ENCODE results near the gene USP47.

USP47 gene

DNA sequence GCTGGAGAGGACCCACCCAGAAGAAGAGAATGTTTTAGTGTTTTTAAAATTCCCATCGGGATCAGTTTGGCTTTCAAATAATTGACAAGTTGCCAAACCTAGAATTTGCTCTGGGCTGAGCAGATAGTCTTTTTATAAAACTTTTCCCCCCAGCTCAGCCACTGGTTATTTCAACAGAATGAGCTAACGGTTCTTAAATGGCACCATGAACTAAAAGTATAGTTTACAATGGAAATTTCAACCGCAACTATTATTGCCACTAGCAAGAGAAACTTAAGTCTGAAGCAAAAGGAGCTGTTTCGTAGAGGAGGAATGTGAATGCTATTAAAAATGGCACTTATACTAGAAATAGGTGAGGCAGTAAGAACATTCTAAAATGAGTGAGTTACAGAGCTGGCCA, 163.3 kb downstream of the USP47 start:
- no peak for DNase-seq

DNA sequence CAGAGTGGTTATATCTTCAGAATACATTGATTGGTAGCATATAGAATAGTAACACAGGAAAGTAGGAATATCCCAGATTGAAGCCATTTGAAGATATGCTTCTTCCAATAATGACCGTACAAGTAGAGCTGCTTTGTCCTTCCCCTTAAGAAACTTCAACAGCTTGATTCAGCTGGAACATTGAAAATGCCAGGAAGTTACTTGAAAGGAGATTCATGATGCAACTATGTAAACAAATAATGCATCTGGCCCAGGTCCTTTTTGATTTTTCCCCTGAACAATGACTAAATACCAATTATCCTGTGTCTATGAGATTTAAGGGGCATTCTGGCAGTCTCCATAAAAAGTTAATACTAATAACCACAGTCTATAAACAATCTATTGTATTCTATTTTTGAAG, 163.7 kb downstream of the USP47 start:
- peak; percentile 56 for DNase-seq

DNA sequence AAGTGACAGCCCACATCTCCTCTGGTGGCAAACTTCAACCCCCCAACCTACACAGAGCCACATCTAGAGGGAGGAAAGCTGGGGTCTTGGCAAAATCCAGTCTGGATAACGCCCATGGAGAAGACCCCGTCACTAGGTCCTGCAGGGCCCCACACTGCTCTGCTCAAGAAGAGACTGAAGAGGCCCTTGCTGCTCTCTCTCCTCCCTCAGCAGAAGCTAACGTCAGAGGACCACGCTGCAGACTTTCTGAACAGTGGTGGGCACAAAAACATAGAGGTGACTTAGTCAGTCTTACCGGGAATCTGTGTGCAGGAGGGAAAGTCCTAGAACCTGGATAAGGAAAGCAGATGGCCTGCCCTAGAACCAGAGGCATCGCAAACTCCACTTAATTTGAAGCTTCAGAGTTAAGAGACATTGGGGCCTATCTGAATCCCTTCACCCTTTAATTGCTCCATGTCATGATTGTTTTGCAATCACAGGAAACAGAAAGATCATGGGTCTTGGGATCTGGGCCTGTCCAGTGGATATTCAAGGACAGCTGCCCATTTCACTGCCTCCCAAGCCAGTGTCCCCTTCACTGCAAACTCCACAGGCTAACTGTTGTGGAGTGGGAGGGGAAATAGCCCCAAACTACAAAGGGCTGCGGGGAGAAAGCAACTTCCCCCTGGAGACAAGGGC, 164.9 kb downstream of the USP47 start:
- DNase-seq, result no peak

DNA sequence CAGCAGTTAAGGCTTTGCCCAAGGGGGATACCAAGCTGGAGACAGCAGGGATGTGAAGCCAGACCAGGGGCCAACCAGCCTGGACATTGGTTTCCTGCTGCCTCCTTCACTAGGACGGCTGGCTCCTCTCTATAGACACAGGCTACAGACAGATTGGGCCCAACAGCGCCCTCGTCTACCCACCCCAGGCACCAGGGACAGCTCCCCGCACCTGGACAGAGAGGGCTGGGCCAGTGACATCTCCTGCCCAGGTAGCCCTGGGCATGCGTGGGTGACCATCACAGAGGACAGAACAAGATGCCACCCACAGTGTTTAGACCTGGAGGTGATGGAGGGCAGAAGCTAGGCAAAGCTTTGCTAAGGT, 165.4 kb downstream of the USP47 start:
- no peak for DNase-seq

DNA sequence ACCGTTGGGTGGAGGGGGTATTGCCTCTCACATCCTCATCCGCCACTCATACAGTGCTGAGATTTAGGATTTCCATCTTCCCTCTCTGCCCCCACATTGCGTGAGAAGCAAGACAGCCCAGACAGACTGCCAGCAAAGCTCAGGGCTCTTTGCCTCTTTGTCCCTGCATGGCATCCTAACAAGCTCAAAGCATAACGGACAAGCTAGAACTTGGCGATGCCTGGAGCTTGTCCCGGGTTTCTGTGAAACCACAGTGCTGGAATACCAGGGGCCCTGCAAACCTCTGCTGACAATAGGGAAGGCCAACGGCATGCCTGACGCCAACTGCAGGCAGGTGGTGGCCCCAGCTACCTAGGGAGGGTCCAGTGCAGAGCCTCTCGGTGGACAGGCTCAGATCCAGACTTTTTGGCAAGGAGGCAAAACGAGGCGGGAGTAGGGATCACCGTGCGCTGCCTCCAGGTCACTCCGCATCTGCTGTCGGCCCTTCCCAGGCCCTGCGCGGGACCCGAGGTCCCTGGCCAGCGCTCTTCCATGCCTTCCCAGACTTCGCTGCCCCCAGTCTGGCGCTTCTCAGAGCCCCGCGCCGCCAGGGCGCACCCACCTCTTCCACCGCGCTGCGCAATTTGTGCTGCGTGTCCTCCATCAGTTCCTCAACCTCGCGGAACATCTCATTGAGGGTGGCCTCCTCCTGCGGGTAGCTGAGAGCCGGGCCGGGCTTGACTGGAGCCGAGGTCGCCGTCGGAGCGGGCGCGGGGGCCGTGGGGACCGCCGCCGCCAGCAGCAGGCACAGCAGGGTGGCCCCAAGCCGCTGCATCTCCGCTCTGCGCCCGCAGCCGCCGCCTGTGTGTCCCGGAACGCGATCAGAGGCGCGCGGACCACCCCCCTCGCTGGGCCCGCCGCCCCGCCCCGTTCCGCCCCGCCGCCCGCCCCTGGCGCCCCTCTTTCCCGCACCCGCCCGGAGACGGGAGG, 166.3 kb downstream of the USP47 start, which contains the start of gene DKK3:
Gene DKK3, minus strand, starts transcription at position 858 of the 969 bp plus-strand sequence. Its CDS starts 44 bp downstream, at position 814.
- DNase-seq, result no peak
